GM18951 (cell line): ENCODE measurements around the gene CTNNA2.

Source experiments
- POLR2A ChIP-seq: IDR thresholded peaks from 4 replicates; pipeline ENCODE4 v1.6.1; 2011; ENCODE audit warnings: mild to moderate bottlenecking; ENCODE audit not compliant: insufficient read length, insufficient read depth; ENCODE audit errors: extremely low read depth
- in situ Hi-C: fragments of 300-500 bp; cut with MboI; formaldehyde crosslinking; loops from one replicate; pipeline ENCODE4 v1.12.0; 2022; ENCODE audit warnings: low sequenced_read_pairs, mixed read lengths, inconsistent platforms; ENCODE audit not compliant: unreplicated experiment

Gene CTNNA2

GRCh38 chr2:79844011-79844410 is 331.2 kb downstream of the CTNNA2 start:
- TF ChIP-seq POLR2A, result no peak
- in situ Hi-C loops, result no loop called here

- in situ Hi-C loops, result no loop called here
- no peak for TF ChIP-seq POLR2A
These were observed 334.0 kb downstream of the CTNNA2 start for GRCh38 chr2:79846878-79847277.

GRCh38 chr2:79849241-79849640 is 336.4 kb downstream of the CTNNA2 start:
- TF ChIP-seq POLR2A, result no peak
- in situ Hi-C loops, result no loop called here

GRCh38 chr2:79849949-79850348 is 337.1 kb downstream of the CTNNA2 start:
- TF ChIP-seq POLR2A, result no peak
- in situ Hi-C loops, result no loop called here

GRCh38 chr2:79850912-79851311 is 338.1 kb downstream of the CTNNA2 start:
- in situ Hi-C loops, result no loop called here
- TF ChIP-seq POLR2A, result no peak

- in situ Hi-C loops, result no loop called here
- no peak for TF ChIP-seq POLR2A
These were observed 342.6 kb downstream of the CTNNA2 start for GRCh38 chr2:79855264-79856006.

GRCh38 chr2:79857888-79858287 is 345.0 kb downstream of the CTNNA2 start:
- in situ Hi-C loops, result no loop called here
- no peak for TF ChIP-seq POLR2A

GRCh38 chr2:79860228-79861058 is 347.6 kb downstream of the CTNNA2 start:
- in situ Hi-C loops, result no loop called here
- TF ChIP-seq POLR2A, result no peak

- no peak for TF ChIP-seq POLR2A
- in situ Hi-C loops, result no loop called here
These were observed 348.2 kb downstream of the CTNNA2 start for GRCh38 chr2:79861059-79861374.

- in situ Hi-C loops, result no loop called here
These were observed 349.9 kb downstream of the CTNNA2 start for GRCh38 chr2:79862756-79863155.

GRCh38 chr2:79872656-79873055 is 359.8 kb downstream of the CTNNA2 start:
- no peak for TF ChIP-seq POLR2A
- in situ Hi-C loops, result no loop called here

More at GRCh38 chr2:79862756-79863155, 349.9 kb downstream of the CTNNA2 start:
- TF ChIP-seq POLR2A, result no peak

- in situ Hi-C loops, result no loop called here
- TF ChIP-seq POLR2A, result no peak
These were observed 361.2 kb downstream of the CTNNA2 start for GRCh38 chr2:79874015-79874414.

GRCh38 chr2:79876430-79876829 is 363.6 kb downstream of the CTNNA2 start:
- no peak for TF ChIP-seq POLR2A
- in situ Hi-C loops, result no loop called here

GRCh38 chr2:79882548-79882947 is 369.7 kb downstream of the CTNNA2 start:
- no peak for TF ChIP-seq POLR2A
- in situ Hi-C loops, result no loop called here

- in situ Hi-C loops, result no loop called here
- no peak for TF ChIP-seq POLR2A
These were observed 375.0 kb downstream of the CTNNA2 start for GRCh38 chr2:79887747-79888374.
